BJ (cell line): ENCODE results near the gene EHBP1L1. TPM values are rescaled to one million over a fixed set of nuclear protein-coding genes. Genes with fewer than 3 reads are reported as not detected.

Source experiments
- CTCF ChIA-PET: fragments of 350-600 bp; formaldehyde crosslinking; extraction: SDS; loops from one replicate; lab custom pipeline; 2021; ENCODE audit warnings: antibody characterized with exemption, inconsistent platforms; lab: Yijun Ruan, JAX
- POLR2A ChIA-PET: fragments of 300-600 bp; sonication (Branson Sonifier 250); formaldehyde crosslinking; extraction: SDS; loops from one replicate; lab custom pipeline; 2021; ENCODE audit warnings: antibody characterized with exemption; lab: Charles Lee
- DNase-seq: peaks from one replicate; pipeline ENCODE4 v3.0.0-alpha.2; 2011; ENCODE audit warnings: low read depth
- H3K27me3 ChIP-seq: 2 replicates; pipeline ENCODE4 v1.6.0; 2011; ENCODE audit warnings: low read length; ENCODE audit not compliant: control insufficient read depth, insufficient read depth
- H3K36me3 ChIP-seq: 2 replicates; pipeline ENCODE4 v1.5.1; 2011; ENCODE audit warnings: low read length; ENCODE audit not compliant: control insufficient read depth, insufficient read depth
- H3K4me3 ChIP-seq: 2 replicates; pipeline ENCODE4 v1.5.1; 2011; ENCODE audit warnings: low read depth, mild to moderate bottlenecking, control low read depth, low read length
- polyA plus RNA-seq: library from polyadenylated mRNA; depleted of rRNA; stranded (reverse); fragments of >200 nt; gene quantifications from 2 replicates; pipeline ENCODE4 v1.2.3, GENCODE V29; 2011
- TF ChIP-seq, protein P1 (sequence below): IDR thresholded peaks from 2 replicates; pipeline ENCODE4 v1.5.1; 2011; ENCODE audit warnings: low read depth, mild to moderate bottlenecking, control low read depth, inconsistent platforms, low read length, moderate library complexity; ENCODE audit not compliant: insufficient read depth

The EHBP1L1 gene
- polyA plus RNA-seq, 1 experiment: 30.9 TPM

DNA sequence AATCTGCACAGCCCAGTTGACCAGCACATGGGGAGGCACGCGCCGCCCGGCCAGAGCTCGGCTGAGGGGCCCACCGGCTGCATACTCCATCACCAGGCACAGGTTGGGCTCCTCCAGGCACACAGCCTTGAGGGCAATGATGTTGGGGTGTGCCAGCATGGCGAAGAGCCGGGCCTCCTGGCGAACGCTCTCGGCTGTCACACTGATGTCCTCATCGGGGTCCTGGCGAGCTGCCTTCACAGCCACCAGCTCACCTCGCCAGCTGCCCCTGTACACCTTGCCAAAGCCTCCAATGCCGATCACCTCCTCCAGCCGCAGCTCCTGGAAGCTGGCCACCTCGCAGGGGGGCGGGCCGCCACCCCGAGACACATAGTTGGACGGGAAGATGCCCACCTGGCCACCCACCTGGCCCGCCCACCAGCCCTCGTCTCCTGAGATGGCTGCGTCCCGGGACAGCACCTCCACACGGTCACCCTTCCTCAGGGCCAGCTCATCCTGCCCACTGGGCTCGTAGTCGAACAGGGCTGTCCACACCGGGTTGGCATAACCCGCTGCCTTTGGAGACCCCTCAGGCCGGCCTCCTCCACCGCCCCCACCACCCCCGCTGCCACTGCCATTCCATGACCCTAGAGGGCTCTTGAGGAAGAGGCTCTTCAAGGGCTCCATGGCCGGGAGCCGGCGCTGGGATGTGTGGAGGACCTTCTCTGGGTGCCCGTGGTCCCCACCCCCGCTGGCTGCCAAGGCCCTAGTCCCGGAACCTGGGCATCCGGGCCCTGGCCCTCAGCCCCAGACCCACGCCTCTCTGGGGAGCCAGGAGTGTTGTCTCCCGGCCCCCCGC lies 37.5 kb downstream of the EHBP1L1 start:
- H3K36me3 ChIP-seq: peaks cover 19% of the 10 kb centered on the region

DNA sequence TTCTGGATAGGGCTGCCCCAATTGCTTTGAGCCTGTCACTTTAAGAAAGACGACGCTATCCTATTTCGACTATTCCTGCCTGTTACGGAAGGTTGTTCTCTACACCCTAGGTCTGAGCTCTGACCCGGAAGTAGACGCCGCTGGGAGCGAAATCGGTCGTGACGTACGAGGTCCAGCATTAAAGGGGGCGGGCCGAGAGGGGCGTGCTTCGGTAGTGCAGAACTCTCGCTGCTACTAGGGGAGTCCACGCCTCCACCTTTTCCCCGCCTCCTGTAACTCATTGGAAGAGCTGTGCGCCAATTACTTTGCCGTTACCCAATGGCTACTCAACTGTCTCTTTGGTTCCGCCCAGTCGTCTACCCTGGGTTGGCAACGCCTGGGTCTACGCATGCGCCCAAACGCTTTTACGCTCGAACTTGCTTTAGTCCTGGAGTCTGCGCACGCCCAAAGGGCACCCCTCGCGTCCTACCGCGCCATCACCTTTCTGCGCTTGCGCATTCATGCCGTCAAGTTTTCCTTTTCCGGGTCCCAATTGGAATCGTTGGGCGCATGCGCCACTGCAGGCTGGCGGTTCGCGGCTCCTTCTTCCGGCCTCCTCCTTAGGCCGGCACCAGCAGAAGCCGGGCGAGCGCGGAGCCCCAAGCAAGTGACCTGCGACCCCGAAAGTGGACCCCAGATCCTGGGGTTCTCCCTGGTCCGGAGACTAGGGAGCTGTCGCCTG lies 39.5 kb downstream of the EHBP1L1 start, which contains the start of gene PCNX3:
Gene PCNX3, plus strand, starts transcription at position 548 of the 721 bp plus-strand sequence. CDS start 536 bp downstream, outside the sequence.
- peak; percentile 100 for DNase-seq
- Histone ChIP-seq H3K36me3 (peaks cover 34% of the 10 kb centered on the region), H3K27me3 (no peaks in the 10 kb centered on the region), H3K4me3 (peak within 1 kb of the TSS; percentile 76)
- TF ChIP-seq, protein P1, sequence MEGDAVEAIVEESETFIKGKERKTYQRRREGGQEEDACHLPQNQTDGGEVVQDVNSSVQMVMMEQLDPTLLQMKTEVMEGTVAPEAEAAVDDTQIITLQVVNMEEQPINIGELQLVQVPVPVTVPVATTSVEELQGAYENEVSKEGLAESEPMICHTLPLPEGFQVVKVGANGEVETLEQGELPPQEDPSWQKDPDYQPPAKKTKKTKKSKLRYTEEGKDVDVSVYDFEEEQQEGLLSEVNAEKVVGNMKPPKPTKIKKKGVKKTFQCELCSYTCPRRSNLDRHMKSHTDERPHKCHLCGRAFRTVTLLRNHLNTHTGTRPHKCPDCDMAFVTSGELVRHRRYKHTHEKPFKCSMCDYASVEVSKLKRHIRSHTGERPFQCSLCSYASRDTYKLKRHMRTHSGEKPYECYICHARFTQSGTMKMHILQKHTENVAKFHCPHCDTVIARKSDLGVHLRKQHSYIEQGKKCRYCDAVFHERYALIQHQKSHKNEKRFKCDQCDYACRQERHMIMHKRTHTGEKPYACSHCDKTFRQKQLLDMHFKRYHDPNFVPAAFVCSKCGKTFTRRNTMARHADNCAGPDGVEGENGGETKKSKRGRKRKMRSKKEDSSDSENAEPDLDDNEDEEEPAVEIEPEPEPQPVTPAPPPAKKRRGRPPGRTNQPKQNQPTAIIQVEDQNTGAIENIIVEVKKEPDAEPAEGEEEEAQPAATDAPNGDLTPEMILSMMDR: no peak
- ChIA-PET POLR2A (interaction anchor here (0.6 to 1.0 kb wide), 4 partner anchors 43 to 193 kb away, joined by 3 to 7 read pairs (median 3); partner anchors contain the start of genes FAM89B, MALAT1 and NEAT1), CTCF (interaction anchor here (0.7 to 2.6 kb wide), 13 partner anchors 10 to 202 kb away, joined by 3 to 14 read pairs (median 3); partner anchors contain the start of gene AP5B1)

More for the DNA sequence above, 37.5 kb downstream of the EHBP1L1 start:
- Histone ChIP-seq H3K4me3 (peak overlapping the region; percentile 59), H3K27me3 (no peaks in the 10 kb centered on the region)
- TF ChIP-seq, protein P1: no peak
- ChIA-PET POLR2A (interaction anchor here (0.6 kb wide), 1 partner anchor 11 kb away, joined by 5 read pairs; no protein-coding TSS in a partner anchor), CTCF (interaction anchor here (1.0 to 2.6 kb wide), 7 partner anchors 19 to 73 kb away, joined by 3 to 14 read pairs (median 4); no protein-coding TSS in a partner anchor)
- DNase-seq: no peak

DNA sequence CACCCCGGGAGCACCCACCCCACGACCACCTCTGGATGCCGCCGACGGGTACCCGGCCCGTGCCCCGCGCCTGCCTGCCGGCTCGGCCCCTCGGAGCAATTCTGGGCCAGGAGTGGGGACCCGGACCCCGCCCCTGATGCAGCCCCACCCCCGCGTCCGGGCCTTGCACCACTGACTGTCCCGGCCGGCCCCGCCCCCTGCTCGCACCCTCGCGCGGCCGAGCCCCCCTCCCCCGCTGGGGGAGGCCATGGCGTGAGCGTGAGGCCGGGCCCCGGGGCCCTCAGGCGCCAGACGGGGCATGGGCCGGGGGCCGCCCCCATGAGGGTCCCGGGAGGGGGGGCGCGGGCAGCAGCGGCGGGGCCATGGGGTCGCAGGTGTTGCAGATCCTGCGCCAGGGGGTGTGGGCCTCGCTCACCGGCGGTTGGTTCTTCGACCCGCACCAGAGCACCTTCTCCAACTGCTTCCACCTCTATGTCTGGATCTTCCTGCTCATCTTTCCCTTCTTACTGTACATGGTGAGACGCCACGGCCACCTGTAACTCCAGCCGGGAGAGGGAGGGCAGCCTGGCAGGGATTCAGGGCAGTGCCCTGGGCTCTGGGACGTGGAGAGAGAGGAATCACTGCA lies 40.2 kb downstream of the EHBP1L1 start:
- no peak for DNase-seq
- Histone ChIP-seq H3K4me3 (peak overlapping the region; percentile 76), H3K27me3 (no peaks in the 10 kb centered on the region), H3K36me3 (peaks cover 38% of the 10 kb centered on the region)
- TF ChIP-seq, protein P1: no peak
- POLR2A ChIA-PET: interaction anchor here (0.9 to 1.0 kb wide), 3 partner anchors 44 to 194 kb away, joined by 3 to 7 read pairs (median 3); partner anchors contain the start of genes FAM89B, MALAT1 and NEAT1
- CTCF ChIA-PET: interaction anchor here (0.7 to 1.4 kb wide), 7 partner anchors 9 to 45 kb away, joined by 3 to 7 read pairs (median 3); no protein-coding TSS in a partner anchor

DNA sequence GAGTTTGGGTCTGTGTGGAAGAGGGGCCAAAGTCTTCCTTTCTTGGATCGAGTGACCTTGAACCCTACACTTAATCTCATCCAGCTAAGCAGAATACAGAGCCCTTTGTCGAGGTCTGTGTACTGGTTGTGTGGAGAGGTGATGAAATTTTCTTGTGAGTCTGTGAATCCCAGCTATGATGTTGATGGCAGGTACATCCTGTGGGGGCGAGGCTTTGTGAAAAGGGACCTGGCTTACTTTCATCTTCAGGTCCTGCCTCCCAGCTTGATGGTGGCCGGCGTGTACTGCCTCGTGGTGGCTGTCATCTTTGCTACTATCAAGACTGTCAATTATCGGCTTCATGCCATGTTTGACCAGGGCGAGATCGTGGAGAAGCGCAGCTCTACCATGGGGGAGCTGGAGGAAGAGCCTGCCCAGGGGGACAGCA lies 40.7 kb downstream of the EHBP1L1 start:
- POLR2A ChIA-PET: interaction anchor here (0.6 kb wide), 1 partner anchor 177 kb away, joined by 12 read pairs; no protein-coding TSS in a partner anchor
- TF ChIP-seq, protein P1: no peak
- peaks cover 39% of the 10 kb centered on the region for H3K36me3 ChIP-seq

More for the DNA sequence above, 40.7 kb downstream of the EHBP1L1 start:
- CTCF ChIA-PET: interaction anchor here (0.7 to 1.4 kb wide), 4 partner anchors 9 to 26 kb away, joined by 3 to 7 read pairs (median 4); no protein-coding TSS in a partner anchor
- Histone ChIP-seq H3K27me3 (no peaks in the 10 kb centered on the region), H3K4me3 (peak overlapping the region; percentile 76)
- no peak for DNase-seq
